Stimulated activated CD4-positive, alpha-beta T cell treated with anti-CD3 and anti-CD28 coated beads, Interleukin-15, amount 100 ng/mL, for 24 hours (primary cell): ENCODE data around the gene SEBOX.
A peak's percentile ranks its signal among the peaks of the same experiment; 100 is the strongest.

Experiments
- DNase-seq: peaks from one replicate; pipeline ENCODE4 v3.0.0-alpha.2; 2020

The SEBOX gene

GRCh38 chr17:28338056-28338768 is 26.8 kb downstream of the SEBOX start:
- no peak for DNase-seq

GRCh38 chr17:28335959-28336871 is 28.8 kb downstream of the SEBOX start:
- DNase-seq, result peak; percentile 50

- DNase-seq, result peak; percentile 98
Measured at GRCh38 chr17:28335201-28335958, 29.6 kb downstream of the SEBOX start, which contains the start of the genes IFT20 and TNFAIP1. IFT20 (minus strand) TSS chr17:28335472; CDS start chr17:28331985, 3,487 bp downstream. TNFAIP1 (plus strand) TSS chr17:28335761; CDS start chr17:28339522, 3,761 bp downstream.

- no peak for DNase-seq
Measured at GRCh38 chr17:28334666-28335200, 30.3 kb downstream of the SEBOX start.

GRCh38 chr17:28334171-28334570 is 30.8 kb downstream of the SEBOX start:
- no peak for DNase-seq

GRCh38 chr17:28333083-28333746 is 31.8 kb downstream of the SEBOX start:
- DNase-seq, result no peak

- no peak for DNase-seq
Measured at GRCh38 chr17:28331891-28332420, 33.0 kb downstream of the SEBOX start.

GRCh38 chr17:28330671-28331070 is 34.3 kb downstream of the SEBOX start:
- DNase-seq, result no peak

- DNase-seq, result no peak
Measured at GRCh38 chr17:28328325-28328724, 36.7 kb downstream of the SEBOX start.

GRCh38 chr17:28327709-28328108 is 37.3 kb downstream of the SEBOX start:
- DNase-seq, result no peak

- peak; percentile 50 for DNase-seq
Measured at GRCh38 chr17:28327031-28327607, 37.9 kb downstream of the SEBOX start.

GRCh38 chr17:28326114-28326513 is 38.9 kb downstream of the SEBOX start:
- no peak for DNase-seq

GRCh38 chr17:28325211-28325610 is 39.8 kb downstream of the SEBOX start:
- DNase-seq, result no peak

- DNase-seq, result no peak
Measured at GRCh38 chr17:28324781-28325180, 40.2 kb downstream of the SEBOX start.

- no peak for DNase-seq
Measured at GRCh38 chr17:28324267-28324745, 40.7 kb downstream of the SEBOX start.

- no peak for DNase-seq
Measured at GRCh38 chr17:28320215-28321061, 44.6 kb downstream of the SEBOX start.

- no peak for DNase-seq
Measured at GRCh38 chr17:28319598-28319935, 45.4 kb downstream of the SEBOX start.

- DNase-seq, result peak; percentile 98
Measured at GRCh38 chr17:28318759-28319597, 46.0 kb downstream of the SEBOX start, which contains the start of gene TMEM97. TMEM97 (plus strand) TSS chr17:28319200; CDS start chr17:28319240, 40 bp downstream.
